NB4 (cell line): ENCODE measurements around the gene COX17.
A peak's percentile ranks its signal among the peaks of the same experiment; 100 is the strongest.

ENCODE experiments used
- DNase-seq: peaks from one replicate; pipeline ENCODE4 v3.0.0; 2010; ENCODE audit warnings: low read depth
- H3K4me3 ChIP-seq: one replicate; pipeline ENCODE4 v1.5.1; 2011; ENCODE audit warnings: mild to moderate bottlenecking, low read depth, low read length, moderate library complexity
- CTCF ChIP-seq: IDR thresholded peaks from one replicate; pipeline ENCODE4 v1.5.1; 2012; ENCODE audit warnings: low read depth, low read length
- MAX ChIP-seq: IDR thresholded peaks from 2 replicates; pipeline ENCODE4 v1.6.1; 2011; ENCODE audit warnings: low read depth, low read length
- MYC ChIP-seq: IDR thresholded peaks from 2 replicates; pipeline ENCODE4 v1.6.1; 2011; ENCODE audit warnings: low read depth, low read length
- POLR2A ChIP-seq: IDR thresholded peaks from 2 replicates; pipeline ENCODE4 v1.6.1; 2011; ENCODE audit warnings: mild to moderate bottlenecking; ENCODE audit not compliant: insufficient read length; ENCODE audit errors: extremely low read depth

The COX17 gene

GRCh38 chr3:119643528-119643927 lies 33.7 kb downstream of the COX17 start:
- no peak overlapping the region for H3K4me3 ChIP-seq
- TF ChIP-seq MYC (no peak), MAX (no peak), CTCF (no peak), POLR2A (no peak)
- DNase-seq, result no peak

DNA sequence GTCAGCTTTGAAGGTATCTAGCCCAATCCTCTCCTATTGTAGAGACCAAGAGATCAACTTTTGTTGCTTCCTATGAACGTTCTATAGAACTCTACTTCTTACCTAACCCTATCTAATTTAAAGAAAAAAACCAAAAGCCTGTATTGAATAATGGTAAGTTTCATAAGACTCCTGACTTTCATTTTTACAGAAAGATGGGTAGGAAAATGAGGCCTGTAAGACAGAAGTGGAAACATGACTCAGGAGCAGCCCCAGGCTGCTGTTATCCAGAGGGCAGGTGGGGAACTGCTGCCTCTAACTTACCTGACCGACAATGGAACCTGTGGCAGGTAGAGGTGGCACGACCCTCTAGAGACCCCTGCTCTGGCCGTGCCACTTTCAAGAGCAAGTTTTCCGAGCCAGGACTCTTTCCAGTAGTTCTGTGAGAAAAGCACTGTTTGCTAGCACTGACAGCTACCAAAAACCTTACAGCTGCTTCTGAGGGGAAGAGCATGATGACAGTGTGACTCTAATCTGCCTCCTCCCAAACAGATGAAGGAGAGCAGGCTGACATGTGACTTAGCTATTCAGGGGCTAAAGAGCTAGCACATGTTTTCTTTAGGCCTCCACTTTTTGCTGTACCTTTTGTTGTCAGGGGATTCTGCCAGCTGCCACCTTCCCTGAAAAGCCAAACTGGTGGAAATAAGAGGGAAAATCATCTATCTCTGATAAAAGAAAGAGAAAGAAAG lies 34.3 kb downstream of the COX17 start:
- H3K4me3 ChIP-seq, result no peak overlapping the region
- TF ChIP-seq MAX (peak; percentile 64), MYC (no peak), CTCF (no peak), POLR2A (no peak)
- DNase-seq, result no peak

- DNase-seq, result no peak
- TF ChIP-seq MAX (no peak), CTCF (no peak), MYC (no peak), POLR2A (no peak)
- no peak overlapping the region for H3K4me3 ChIP-seq
These were observed 35.8 kb downstream of the COX17 start for GRCh38 chr3:119641416-119641815.

GRCh38 chr3:119639494-119640350 lies 37.5 kb downstream of the COX17 start:
- no peak for TF ChIP-seq CTCF
- DNase-seq, result no peak
- no peak overlapping the region for H3K4me3 ChIP-seq

GRCh38 chr3:119637679-119638477 lies 39.3 kb downstream of the COX17 start:
- peak; percentile 69 for DNase-seq
- peak overlapping the region; percentile 6 for H3K4me3 ChIP-seq
- no peak for TF ChIP-seq MYC
